Naive thymus-derived CD4-positive, alpha-beta T cell (primary cell): Measurements from ENCODE around the gene DOK6. TPM values are rescaled to one million over a fixed set of nuclear protein-coding genes. Genes with fewer than 3 reads are reported as not detected.

ENCODE experiments used
- ATAC-seq: fragments of 150-1000 bp; cut with Tn5 transposase; 2 replicates; pipeline ENCODE4 v1.10.0; 2021; ENCODE audit warnings: mild to moderate bottlenecking, moderate library complexity
- CTCF ChIA-PET: fragments of 350-600 bp; sonication (Branson Sonifier 250); formaldehyde crosslinking; loops from one replicate; lab custom pipeline; 2021; ENCODE audit warnings: antibody characterized with exemption; lab: Charles Lee
- POLR2A ChIA-PET: fragments of 350-600 bp; sonication (Branson Sonifier 250); formaldehyde crosslinking; loops from one replicate; lab custom pipeline; 2021; ENCODE audit warnings: antibody characterized with exemption, inconsistent platforms; lab: Charles Lee
- DNase-seq, 9 donors: peaks; one replicate each; pipeline versions ENCODE4 v3.0.0 to v3.0.0-alpha.2; 2020 to 2022; ENCODE audit warnings: mixed read lengths in 1 of 9
- H3K27ac ChIP-seq: one replicate; pipeline ENCODE4 v1.7.0; 2013; ENCODE audit warnings: mild to moderate bottlenecking, low read depth, low read length, moderate library complexity
- H3K27me3 ChIP-seq, 2 donors: one replicate each; pipeline ENCODE4 v1.7.0; 2013; ENCODE audit warnings: low read length in 2 of 2, mild to moderate bottlenecking in 2 of 2, moderate library complexity in 2 of 2; ENCODE audit not compliant: control insufficient read depth in 2 of 2, insufficient read depth in 2 of 2
- H3K36me3 ChIP-seq, 3 experiments: 1 replicate in 2 of 3; 2 replicates in 1 of 3; pipeline ENCODE4 v1.7.0; 2013; ENCODE audit warnings: low read length in 3 of 3, mild to moderate bottlenecking in 3 of 3, moderate library complexity in 1 of 3; ENCODE audit not compliant: insufficient read depth in 3 of 3, control insufficient read depth in 2 of 3
- H3K4me1 ChIP-seq, 2 donors: one replicate each; pipeline ENCODE4 v1.7.0; 2013; ENCODE audit warnings: low read length in 2 of 2, mild to moderate bottlenecking in 2 of 2, moderate library complexity in 1 of 2; ENCODE audit not compliant: control insufficient read depth in 2 of 2, insufficient read depth in 2 of 2
- H3K4me3 ChIP-seq: 2 replicates; pipeline ENCODE4 v1.7.0; 2013; ENCODE audit warnings: mild to moderate bottlenecking, low read length
- H3K9me3 ChIP-seq, 3 experiments: 1 replicate in 2 of 3; 2 replicates in 1 of 3; pipeline ENCODE4 v1.7.0; 2013; ENCODE audit warnings: low read length in 3 of 3; ENCODE audit not compliant: control insufficient read depth in 2 of 3
- H3K27ac Mint-ChIP-seq, 9 donors: one replicate each; pipeline ENCODE4 v1.8.0; 2020 to 2022; ENCODE audit warnings: mixed read lengths in 9 of 9, mild to moderate bottlenecking in 8 of 9, moderate library complexity in 5 of 9, inconsistent platforms in 2 of 9
- H3K27me3 Mint-ChIP-seq, 5 donors: one replicate each; pipeline ENCODE4 v1.8.0; 2021 to 2022; ENCODE audit warnings: mixed read lengths in 5 of 5, mild to moderate bottlenecking in 1 of 5
- H3K36me3 Mint-ChIP-seq, 5 donors: one replicate each; pipeline ENCODE4 v1.8.0; 2020 to 2022; ENCODE audit warnings: mixed read lengths in 5 of 5, mild to moderate bottlenecking in 3 of 5, inconsistent platforms in 1 of 5
- H3K4me1 Mint-ChIP-seq, 7 donors: one replicate each; pipeline ENCODE4 v1.8.0; 2020 to 2022; ENCODE audit warnings: mixed read lengths in 7 of 7, mild to moderate bottlenecking in 3 of 7, inconsistent platforms in 1 of 7
- H3K4me3 Mint-ChIP-seq, 10 donors: one replicate each; pipeline ENCODE4 v1.8.0; 2020 to 2022; ENCODE audit warnings: mild to moderate bottlenecking in 10 of 10, mixed read lengths in 10 of 10, moderate library complexity in 6 of 10, inconsistent platforms in 2 of 10
- H3K9me3 Mint-ChIP-seq, 11 donors: one replicate each; pipeline ENCODE4 v1.8.0; 2020 to 2022; ENCODE audit warnings: mixed read lengths in 11 of 11, mild to moderate bottlenecking in 4 of 11, inconsistent platforms in 1 of 11, moderate library complexity in 1 of 11
- intact Hi-C, 2 donors: fragments of 100-400 bp; cut with micrococcal nuclease; formaldehyde crosslinking; loops; one replicate each; pipeline ENCODE4 v1.15.1; 2023
- polyA plus RNA-seq, 2 donors: library from polyadenylated mRNA; unstranded; fragments of 300-500 nt; fragmentation: Illumina TruSeq; gene quantifications; one replicate each; pipeline ENCODE4 v1.2.3, GENCODE V29; 2021
- total RNA-seq, 6 experiments: library from RNA in 5 of 6; stranded (reverse) in 5 of 6; gene quantifications; 1 replicate in 5 of 6; 2 replicates in 1 of 6; pipeline ENCODE4 v1.2.3 and lab custom pipeline; 2021 to 2026

Gene DOK6
- total and polyA plus RNA-seq, 7 experiments from 2014 or later = 0.06 to 0.11 TPM; not detected in 5

DNA sequence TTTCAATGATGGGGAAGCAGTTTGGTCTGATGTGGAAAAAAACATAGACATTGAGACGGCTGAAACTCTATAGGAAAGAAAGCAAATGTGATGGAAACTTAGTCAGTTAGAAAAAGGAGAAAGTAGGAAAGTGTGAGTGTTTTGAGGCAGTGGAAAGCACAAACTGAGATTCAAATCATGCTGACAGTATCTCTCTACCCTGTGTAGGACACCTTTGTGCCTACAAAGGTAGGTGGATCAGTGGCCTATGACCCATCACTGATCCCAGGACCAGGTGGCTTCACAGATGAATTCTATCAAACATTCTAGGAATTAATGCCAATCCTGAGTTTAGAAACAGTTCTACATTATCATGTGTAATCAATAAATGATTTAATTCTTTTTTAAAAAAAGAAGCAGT lies 489.9 kb downstream of the DOK6 start:
- peaks cover 0 to 29% of the 10 kb centered on the region in 2 donors for H3K4me1 ChIP-seq
- peaks cover 10 to 63% (median 52%) of the 10 kb centered on the region in 5 donors for H3K36me3 Mint-ChIP-seq
- intact Hi-C loops = loop anchor here in 1 of 2 donors (10.0 kb wide), 1 partner anchor 314 kb away; the partner anchor contains the start of gene RTTN
- H3K9me3 ChIP-seq = no peaks in the 10 kb centered on the region
- H3K4me1 Mint-ChIP-seq = peaks cover 42 to 81% (median 71%) of the 10 kb centered on the region in 7 donors
- no peak overlapping the region for H3K27ac ChIP-seq
- H3K36me3 ChIP-seq = peaks cover 0 to 12% (median 4%) of the 10 kb centered on the region in 3 experiments
- H3K27me3 Mint-ChIP-seq = no peaks in the 10 kb centered on the region
- peak overlapping the region in 3 of 9 donors; percentile 3 to 56 (median 8) for H3K27ac Mint-ChIP-seq
- no peaks in the 10 kb centered on the region for H3K27me3 ChIP-seq
- H3K4me3 ChIP-seq = no peak overlapping the region
- ChIA-PET POLR2A (no interaction called here), CTCF (no interaction called here)
- ATAC-seq (no peak), DNase-seq (no peak)
- H3K4me3 Mint-ChIP-seq = peak overlapping the region in 5 of 10 donors; percentile 5 to 30 (median 23)
- H3K9me3 Mint-ChIP-seq = peaks cover 0 to 15% (median 6%) of the 10 kb centered on the region in 11 donors

DNA sequence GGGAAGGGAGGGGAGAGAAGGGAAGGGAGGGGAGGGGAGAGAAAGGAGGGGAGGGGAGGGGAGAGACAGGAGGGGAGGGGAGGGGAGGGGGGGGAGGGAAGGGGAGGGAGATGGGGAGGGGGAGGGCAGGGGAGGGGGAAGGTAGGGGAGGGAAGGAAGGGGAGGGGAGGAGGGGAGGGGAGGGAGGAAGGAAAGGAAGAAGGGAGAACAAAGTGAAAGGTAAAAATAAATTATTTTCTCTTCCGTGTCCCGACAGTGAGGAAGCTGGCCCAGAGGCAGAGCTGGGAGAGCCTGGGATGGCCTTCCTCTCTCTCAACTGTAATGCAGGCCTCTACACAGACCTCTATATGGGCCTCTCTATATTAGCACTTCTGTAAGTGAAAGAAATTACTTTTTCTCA lies 493.8 kb downstream of the DOK6 start:
- CTCF ChIA-PET = no interaction called here
- H3K27me3 ChIP-seq = no peaks in the 10 kb centered on the region
- POLR2A ChIA-PET = no interaction called here
- peak overlapping the region in 4 of 9 donors; percentile 25 to 56 (median 48) for H3K27ac Mint-ChIP-seq
- peaks cover 22 to 49% of the 10 kb centered on the region in 2 donors for H3K4me1 ChIP-seq
- H3K27me3 Mint-ChIP-seq = no peaks in the 10 kb centered on the region
- no peak overlapping the region for H3K4me3 ChIP-seq
- H3K36me3 Mint-ChIP-seq = peaks cover 10 to 56% (median 47%) of the 10 kb centered on the region in 5 donors
- ATAC-seq (no peak), DNase-seq (no peak)
- intact Hi-C loops = loop anchor here in 1 of 2 donors (10.0 kb wide), 1 partner anchor 310 kb away; the partner anchor contains the start of gene RTTN
- peaks cover 0 to 12% (median 8%) of the 10 kb centered on the region in 3 experiments for H3K36me3 ChIP-seq
- peak overlapping the region in 1 of 10 donors; percentile 9 for H3K4me3 Mint-ChIP-seq
- no peaks in the 10 kb centered on the region for H3K9me3 ChIP-seq
- H3K27ac ChIP-seq = no peak overlapping the region
- H3K9me3 Mint-ChIP-seq = peaks cover 0 to 15% (median 6%) of the 10 kb centered on the region in 11 donors
- H3K4me1 Mint-ChIP-seq = peaks cover 64 to 87% (median 80%) of the 10 kb centered on the region in 7 donors

DNA sequence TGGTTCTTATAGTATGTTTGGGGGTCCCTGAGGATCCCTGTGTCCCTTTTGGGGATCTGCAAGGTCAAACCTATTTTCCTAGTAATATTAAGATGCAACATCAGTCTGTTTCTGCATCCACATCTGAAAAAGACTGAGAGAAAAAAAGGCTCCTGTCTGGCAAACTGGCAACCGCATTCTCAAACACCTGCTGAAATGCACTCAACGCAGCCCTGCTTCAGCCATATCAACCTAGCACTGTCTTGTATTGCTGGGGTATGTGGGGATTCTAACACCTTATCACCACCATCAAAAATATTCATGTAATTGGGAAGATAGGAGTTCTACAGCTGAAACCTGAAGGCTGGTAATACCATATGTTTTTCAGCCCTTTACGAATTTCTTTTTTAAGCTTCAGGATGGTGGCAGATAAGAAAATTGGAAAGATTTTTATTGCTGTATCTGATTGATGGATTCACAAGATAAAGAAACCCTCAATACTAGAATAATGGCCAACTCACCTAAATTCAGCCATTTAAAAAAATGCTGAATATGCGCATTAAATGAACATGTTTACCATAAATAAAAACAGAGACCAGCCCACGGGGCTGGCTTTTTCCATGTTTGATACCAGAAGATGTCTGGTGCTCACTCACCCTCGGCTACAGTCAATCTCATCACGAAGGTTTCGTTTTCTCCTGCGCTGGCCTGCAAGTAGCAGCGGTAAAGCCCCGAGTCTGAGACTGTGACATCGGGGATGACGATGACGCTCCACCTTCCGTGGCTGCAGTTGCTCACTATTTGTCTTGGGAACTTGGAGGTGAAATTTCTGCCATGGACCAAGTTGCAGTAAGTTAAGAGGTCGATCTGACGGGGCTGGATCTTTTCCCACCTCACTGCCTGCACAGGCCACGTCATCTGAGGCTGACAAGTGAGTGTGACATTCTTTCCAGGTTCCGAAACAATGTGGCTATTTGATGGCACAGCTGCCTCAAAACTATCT lies 494.7 kb downstream of the DOK6 start:
- Histone ChIP-seq H3K4me1 (peaks cover 22 to 44% of the 10 kb centered on the region in 2 donors), H3K4me3 (no peak overlapping the region), H3K9me3 (no peaks in the 10 kb centered on the region), H3K27me3 (no peaks in the 10 kb centered on the region), H3K27ac (no peak overlapping the region), H3K36me3 (peaks cover 0 to 12% (median 8%) of the 10 kb centered on the region in 3 experiments)
- DNase-seq (no peak), ATAC-seq (peak; percentile 58)
- Mint-ChIP-seq H3K36me3 (peaks cover 16 to 56% (median 51%) of the 10 kb centered on the region in 5 donors), H3K27me3 (no peaks in the 10 kb centered on the region), H3K27ac (peak overlapping the region in 5 of 9 donors; percentile 20 to 97 (median 74)), H3K9me3 (peaks cover 0 to 13% (median 8%) of the 10 kb centered on the region in 11 donors), H3K4me1 (peaks cover 58 to 84% (median 77%) of the 10 kb centered on the region in 7 donors), H3K4me3 (peak overlapping the region in 3 of 10 donors; percentile 1 to 52 (median 25))
- POLR2A ChIA-PET = no interaction called here
- CTCF ChIA-PET = no interaction called here
- intact Hi-C loops = loop anchor here (5.0 to 10.0 kb wide), 2 partner anchors 177 to 309 kb away; partner anchors contain the start of gene RTTN (in 1 of the 2)

DNA sequence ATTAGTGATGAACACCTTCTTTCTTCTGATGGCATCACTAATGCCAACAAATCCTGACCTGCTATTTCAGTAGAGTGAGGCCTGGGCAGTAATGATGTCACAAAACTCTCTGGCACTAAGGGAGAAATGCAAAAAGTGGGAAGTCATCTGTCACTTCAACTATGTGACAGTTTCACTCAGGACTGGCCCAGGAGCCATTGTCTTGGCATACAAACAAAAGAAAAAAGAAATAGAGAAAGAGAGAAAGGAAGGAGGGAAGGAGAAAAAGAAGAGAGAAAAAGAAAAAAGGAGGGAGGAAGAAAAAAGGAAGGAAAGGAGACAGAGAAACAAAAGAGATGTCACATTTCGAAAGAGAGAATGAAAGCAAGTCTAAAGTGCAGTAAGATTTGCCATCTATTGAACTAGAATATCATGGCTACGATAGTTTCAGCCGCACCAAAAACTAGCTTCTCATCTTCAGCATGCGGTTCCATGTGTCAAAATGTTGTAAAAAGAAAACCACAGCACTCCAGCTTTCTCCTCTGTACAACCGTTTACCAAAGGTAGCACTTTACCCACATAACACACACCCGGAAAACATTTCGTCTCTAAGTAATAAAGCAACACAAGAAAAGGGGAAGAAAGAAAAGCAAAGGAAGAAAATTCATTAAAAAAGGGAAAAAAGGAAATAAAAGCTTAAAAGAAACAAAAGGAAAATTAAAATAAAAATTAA lies 496.9 kb downstream of the DOK6 start:
- H3K27me3 ChIP-seq = no peaks in the 10 kb centered on the region
- H3K27ac ChIP-seq = peak overlapping the region; percentile 38
- Mint-ChIP-seq H3K9me3 (peaks cover 0 to 4% (median 0%) of the 10 kb centered on the region in 11 donors), H3K27me3 (no peaks in the 10 kb centered on the region), H3K27ac (peak overlapping the region; percentile 69 to 97 (median 90)), H3K4me3 (peak overlapping the region; percentile 68 to 93 (median 84)), H3K36me3 (peaks cover 14 to 50% (median 37%) of the 10 kb centered on the region in 5 donors), H3K4me1 (peaks cover 51 to 78% (median 72%) of the 10 kb centered on the region in 7 donors)
- peaks cover 0 to 9% (median 8%) of the 10 kb centered on the region in 3 experiments for H3K36me3 ChIP-seq
- ATAC-seq (peak; percentile 75), DNase-seq (peak in 7 of 9 donors; percentile 29 to 55 (median 39))
- ChIA-PET CTCF (interaction anchor here (1.5 kb wide), 1 partner anchor 62 kb away, joined by 5 read pairs; no protein-coding TSS in a partner anchor), POLR2A (interaction anchor here (1.0 to 3.3 kb wide), 9 partner anchors 10 to 62 kb away, joined by 3 to 16 read pairs (median 6); no protein-coding TSS in a partner anchor)
- intact Hi-C loops = loop anchor here (1.0 to 10.0 kb wide), 9 partner anchors 8 to 307 kb away; partner anchors contain the start of genes CD226 (in 2 of the 2) and RTTN (in 1 of the 2)
- H3K4me1 ChIP-seq = peaks cover 22 to 38% of the 10 kb centered on the region in 2 donors
- H3K9me3 ChIP-seq = no peaks in the 10 kb centered on the region
- H3K4me3 ChIP-seq = peak overlapping the region; percentile 52

DNA sequence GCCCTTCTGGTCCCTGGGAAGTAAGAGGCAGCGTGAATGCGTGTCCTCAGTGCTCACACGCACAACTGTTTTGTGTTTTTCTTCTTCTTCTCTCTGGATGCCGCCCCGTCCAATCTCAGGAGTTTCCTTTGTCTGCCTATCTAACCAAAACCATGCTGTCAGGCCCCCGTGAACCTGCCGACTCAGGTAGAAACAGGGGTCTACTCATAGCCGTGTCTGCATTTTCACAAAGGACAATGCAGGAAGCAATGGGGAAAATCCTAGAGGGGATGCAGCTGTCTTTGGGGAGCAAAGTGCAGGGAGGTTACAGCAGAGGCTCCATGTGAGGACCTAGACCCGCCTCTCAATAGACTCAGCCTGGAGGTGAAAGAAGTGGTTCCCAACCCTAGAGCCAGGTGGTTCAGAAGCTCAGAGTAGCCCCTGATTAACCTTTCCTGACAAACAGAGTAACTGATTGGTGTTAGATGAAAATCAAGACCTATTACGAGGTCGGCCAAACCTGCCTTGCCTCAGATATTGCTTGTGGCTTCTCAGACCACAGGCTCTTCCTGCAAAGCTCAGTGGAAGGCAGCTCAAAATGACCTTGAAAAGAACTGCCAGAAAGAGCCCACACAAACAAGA lies 497.7 kb downstream of the DOK6 start:
- H3K27ac ChIP-seq = peak overlapping the region; percentile 38
- ATAC-seq (peak; percentile 38), DNase-seq (peak in 6 of 9 donors; percentile 13 to 37 (median 20))
- H3K4me1 ChIP-seq = peaks cover 22 to 38% of the 10 kb centered on the region in 2 donors
- H3K4me3 ChIP-seq = peak overlapping the region; percentile 52
- H3K4me3 Mint-ChIP-seq = peak overlapping the region; percentile 68 to 93 (median 84)
- POLR2A ChIA-PET = interaction anchor here (0.8 to 3.3 kb wide), 11 partner anchors 9 to 61 kb away, joined by 3 to 16 read pairs (median 4); no protein-coding TSS in a partner anchor
- peaks cover 0 to 8% (median 6%) of the 10 kb centered on the region in 3 experiments for H3K36me3 ChIP-seq
- CTCF ChIA-PET = interaction anchor here (1.2 to 1.5 kb wide), 2 partner anchors 61 to 70 kb away, joined by 5 to 6 read pairs; no protein-coding TSS in a partner anchor
- no peaks in the 10 kb centered on the region for H3K27me3 ChIP-seq
- intact Hi-C loops = loop anchor here (1.0 to 10.0 kb wide), 5 partner anchors 37 to 306 kb away; partner anchors contain the start of genes CD226 (in 2 of the 2) and RTTN (in 1 of the 2)
- H3K4me1 Mint-ChIP-seq = peaks cover 49 to 76% (median 68%) of the 10 kb centered on the region in 7 donors
- H3K36me3 Mint-ChIP-seq = peaks cover 17 to 51% (median 36%) of the 10 kb centered on the region in 5 donors
- H3K9me3 Mint-ChIP-seq = peaks cover 0 to 4% (median 0%) of the 10 kb centered on the region in 11 donors
- H3K9me3 ChIP-seq = no peaks in the 10 kb centered on the region
- peak overlapping the region; percentile 69 to 97 (median 90) for H3K27ac Mint-ChIP-seq
- no peaks in the 10 kb centered on the region for H3K27me3 Mint-ChIP-seq
